GM20000 (cell line): ENCODE measurements around the gene TAF1B.

Experiments used
- DNase-seq: peaks from one replicate; pipeline ENCODE4 v3.0.0; 2012; ENCODE audit warnings: low spot score
- TF ChIP-seq, protein P1 (sequence below): IDR thresholded peaks from 2 replicates; pipeline ENCODE4 v1.5.1; 2012; ENCODE audit warnings: mild to moderate bottlenecking, control low read depth; ENCODE audit errors: extremely low read depth, missing control alignments

TAF1B gene

DNA sequence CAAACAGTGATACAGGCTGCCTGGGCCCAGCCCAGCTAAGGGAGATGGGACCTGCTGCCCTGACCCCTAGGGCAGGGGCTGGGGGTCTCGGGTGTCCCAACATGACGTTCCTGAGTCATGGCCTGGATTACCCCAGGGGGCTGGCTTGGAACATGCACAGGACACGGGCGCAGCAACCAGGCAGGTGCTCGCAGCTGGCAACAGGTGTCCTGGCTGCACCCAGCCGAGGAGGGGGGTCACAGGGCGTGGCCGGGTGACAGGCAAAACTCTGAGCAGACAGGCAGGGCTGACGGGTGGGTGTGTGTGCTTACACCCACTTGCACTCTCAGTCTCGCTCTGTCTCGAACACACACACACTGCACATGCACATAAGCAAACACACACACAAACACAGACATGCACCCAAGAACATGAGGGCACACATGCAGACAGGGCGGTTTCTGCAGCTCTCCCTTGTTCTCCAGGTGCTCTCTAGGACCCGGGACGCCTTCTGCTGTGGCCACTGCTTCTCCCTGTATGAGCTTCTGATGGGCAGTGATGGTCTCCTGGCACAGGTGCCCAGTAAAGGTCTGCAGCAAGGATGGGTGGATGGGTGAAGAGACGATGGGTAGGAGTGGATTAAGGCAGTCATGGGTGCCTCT, 33.7 kb upstream of the TAF1B start:
- no peak for DNase-seq
- TF ChIP-seq, protein P1, sequence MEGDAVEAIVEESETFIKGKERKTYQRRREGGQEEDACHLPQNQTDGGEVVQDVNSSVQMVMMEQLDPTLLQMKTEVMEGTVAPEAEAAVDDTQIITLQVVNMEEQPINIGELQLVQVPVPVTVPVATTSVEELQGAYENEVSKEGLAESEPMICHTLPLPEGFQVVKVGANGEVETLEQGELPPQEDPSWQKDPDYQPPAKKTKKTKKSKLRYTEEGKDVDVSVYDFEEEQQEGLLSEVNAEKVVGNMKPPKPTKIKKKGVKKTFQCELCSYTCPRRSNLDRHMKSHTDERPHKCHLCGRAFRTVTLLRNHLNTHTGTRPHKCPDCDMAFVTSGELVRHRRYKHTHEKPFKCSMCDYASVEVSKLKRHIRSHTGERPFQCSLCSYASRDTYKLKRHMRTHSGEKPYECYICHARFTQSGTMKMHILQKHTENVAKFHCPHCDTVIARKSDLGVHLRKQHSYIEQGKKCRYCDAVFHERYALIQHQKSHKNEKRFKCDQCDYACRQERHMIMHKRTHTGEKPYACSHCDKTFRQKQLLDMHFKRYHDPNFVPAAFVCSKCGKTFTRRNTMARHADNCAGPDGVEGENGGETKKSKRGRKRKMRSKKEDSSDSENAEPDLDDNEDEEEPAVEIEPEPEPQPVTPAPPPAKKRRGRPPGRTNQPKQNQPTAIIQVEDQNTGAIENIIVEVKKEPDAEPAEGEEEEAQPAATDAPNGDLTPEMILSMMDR: no peak

DNA sequence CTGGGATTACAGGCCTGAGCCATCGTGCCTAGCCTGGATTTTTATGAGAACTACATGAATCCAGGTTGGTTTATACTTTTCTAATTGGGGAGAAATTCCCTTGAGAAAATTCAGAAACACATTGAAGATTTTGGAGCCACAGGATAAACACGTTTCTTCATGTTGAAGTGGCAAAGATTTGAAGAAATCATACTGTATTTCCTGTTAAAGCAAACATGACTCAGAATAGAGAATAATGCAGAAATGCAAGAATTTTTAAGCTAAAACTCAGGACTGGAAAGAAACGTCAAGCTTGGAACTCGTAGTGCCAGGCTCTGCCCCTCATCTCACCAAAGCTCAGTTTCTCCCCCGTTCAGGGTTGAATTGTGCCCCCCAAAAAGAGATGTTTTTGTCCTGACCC, 32.1 kb upstream of the TAF1B start:
- DNase-seq: no peak
- TF ChIP-seq, protein P1: no peak

DNA sequence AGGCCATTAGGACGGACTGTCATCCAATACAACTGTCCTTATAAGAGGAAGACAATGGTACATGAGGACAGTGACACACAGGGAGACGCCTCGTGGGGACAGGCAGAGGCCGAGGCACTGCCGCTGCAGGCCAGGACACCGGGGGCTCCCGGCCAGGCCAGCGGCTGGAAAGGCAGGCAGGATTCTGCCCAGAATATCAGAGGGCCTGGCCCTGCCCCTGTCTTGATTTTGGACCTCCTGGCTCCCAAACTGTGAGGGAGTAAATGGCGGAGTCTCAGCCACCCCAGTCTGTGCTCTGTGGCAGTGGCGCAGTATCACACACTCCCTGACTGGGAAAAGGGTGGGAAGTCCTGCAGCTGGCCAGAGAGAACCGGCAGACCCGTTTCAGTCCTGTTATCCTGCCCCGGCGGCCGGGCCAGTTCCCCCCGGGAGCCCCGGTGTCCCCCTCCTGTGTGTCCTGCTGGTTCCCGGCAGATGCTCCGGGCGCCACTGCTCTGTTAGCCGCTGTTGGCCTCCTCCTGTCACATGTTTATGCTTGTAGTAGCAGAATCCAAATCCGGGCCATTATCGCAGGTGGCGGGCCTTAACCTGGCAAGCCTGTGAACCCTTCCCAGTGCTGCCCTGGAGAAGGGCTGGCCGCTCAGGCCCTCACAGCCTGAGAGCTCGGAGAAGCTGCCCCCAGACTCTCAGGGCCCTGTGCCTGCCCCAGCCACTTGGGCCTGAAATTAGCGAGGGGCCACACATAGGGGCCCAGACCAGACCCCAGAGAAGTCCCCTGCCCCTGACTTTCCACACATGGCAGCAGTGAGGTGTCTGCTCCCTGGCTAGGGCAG, 31.4 kb upstream of the TAF1B start:
- no peak for DNase-seq

DNA sequence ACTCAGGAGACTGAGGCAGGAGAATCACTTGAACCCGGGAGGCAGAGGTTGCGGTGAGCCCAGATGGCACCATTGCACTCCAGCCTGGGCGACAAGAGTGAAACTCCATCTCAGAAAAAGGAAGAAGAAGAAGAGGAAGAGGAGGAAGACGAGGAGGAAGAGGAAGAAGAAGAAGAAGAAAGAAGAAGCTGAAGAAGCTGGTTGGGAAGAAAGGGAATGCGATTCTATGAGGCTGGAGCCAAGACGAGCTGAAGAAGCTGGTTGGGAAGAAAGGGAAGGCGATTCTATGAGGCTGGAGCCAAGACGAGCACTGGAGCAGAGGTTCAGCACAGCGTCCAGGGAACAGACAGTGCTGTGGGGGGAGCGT, 30.3 kb upstream of the TAF1B start:
- TF ChIP-seq, protein P1: no peak
- no peak for DNase-seq

More for the DNA sequence above, 31.4 kb upstream of the TAF1B start:
- TF ChIP-seq, protein P1: no peak

DNA sequence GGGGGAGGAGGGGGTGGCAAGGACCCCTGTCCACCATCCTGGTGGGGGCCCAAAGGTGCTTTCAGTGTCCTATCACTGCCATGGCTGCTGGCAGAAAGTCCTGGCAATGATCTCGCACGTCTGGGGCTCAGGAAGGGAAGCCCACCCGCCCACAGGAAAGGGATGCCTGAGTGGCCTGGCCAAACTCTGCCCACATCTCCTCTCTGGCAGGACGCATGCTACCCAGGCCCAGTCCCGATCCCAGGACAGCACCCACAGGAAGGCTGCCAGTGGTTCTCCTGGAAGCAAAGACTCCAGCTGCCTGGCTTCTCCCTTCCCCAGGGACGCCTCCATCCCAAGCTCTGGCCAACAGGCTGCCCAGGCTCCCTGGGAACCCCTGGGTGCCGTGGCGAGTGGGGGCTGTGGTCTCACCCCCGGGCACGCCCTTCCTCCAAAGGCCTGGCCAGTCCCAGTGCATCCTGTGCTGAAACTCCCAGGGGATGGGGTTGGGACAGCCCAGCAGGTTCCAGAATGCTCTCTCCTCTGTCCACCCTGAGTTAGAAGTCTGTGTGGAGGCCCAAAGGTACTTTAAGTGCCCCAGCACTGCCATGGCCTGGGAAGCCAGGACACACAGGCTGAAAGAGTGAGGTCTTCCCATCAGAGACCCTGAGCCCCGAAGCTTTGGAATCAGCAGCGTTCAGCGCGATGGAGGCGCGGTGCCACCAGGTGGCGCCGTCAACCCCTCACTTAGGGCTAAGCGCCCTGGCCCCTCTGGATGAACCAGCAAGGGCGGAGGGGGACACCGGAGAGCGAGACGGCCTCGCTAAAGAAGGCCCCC, 29.8 kb upstream of the TAF1B start:
- peak; percentile 81 for DNase-seq
- TF ChIP-seq, protein P1: peak; percentile 96

DNA sequence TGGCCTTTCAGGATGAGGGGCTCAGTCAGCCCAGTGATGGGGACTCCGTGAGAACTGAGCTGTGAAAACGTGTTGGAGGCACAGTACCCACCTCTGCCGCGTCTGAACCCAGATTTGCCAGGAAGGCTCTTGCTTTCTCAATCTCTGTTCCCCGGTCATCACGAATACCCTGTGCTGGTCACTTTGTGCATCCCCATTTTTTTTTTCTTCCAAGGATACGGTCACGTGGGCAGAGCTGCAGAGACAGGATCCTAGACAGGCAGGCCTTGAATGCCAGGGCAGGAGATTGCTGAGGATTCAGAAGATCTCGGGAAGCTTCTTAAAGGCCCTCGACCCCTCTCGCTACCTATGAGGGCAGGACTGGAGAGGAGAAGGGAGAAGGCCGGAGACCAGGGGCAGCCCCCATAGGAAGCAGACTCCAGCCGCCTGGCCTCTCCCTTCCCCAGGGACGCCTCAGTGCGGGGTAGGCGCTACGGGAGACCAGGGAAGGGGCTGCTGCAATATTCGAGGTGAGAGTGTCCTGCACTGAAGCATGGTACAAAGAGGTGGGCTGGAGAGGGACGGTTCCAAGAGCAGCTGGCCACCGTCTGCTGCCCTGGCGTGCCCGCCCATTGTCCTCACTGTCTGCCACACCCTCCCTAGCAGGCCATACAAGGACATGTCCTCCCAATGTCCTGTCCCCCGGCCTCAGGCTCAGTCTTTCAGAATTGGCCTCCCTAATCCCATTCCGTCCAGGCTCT, 29.0 kb upstream of the TAF1B start:
- no peak for DNase-seq
- TF ChIP-seq, protein P1: no peak
